Cardiac muscle cell (in vitro differentiated cells and primary cell): ENCODE results near the gene CLK2. TPM values are rescaled to one million over a fixed set of nuclear protein-coding genes. Genes with fewer than 3 reads are reported as not detected.
"Not testable (repeated sequence)": the region's sequence is repeated elsewhere in the genome, so short reads cannot be mapped to it uniquely, and the experiment has no call there.

Experiments used
- DNase-seq, 2 donors: peaks; one replicate each; pipeline versions ENCODE4 v3.0.0 to v3.0.0-alpha.2; 2010 to 2017; ENCODE audit warnings: low read depth in 1 of 2, low spot score in 1 of 2
- H3K27ac ChIP-seq: fragments of 200-600 bp; sonication (generic); 2 replicates; pipeline ENCODE4 v1.5.1; 2016
- H3K27me3 ChIP-seq: fragments of 200-600 bp; sonication (generic); 2 replicates; pipeline ENCODE4 v1.6.0; 2016; ENCODE audit warnings: control low read depth
- H3K36me3 ChIP-seq: fragments of 200-600 bp; sonication (generic); 2 replicates; pipeline ENCODE4 v1.5.1; 2016; ENCODE audit warnings: control low read depth
- H3K4me1 ChIP-seq: fragments of 200-600 bp; sonication (generic); 2 replicates; pipeline ENCODE4 v1.8.1; 2017; ENCODE audit warnings: low read depth, mild to moderate bottlenecking, mixed run types
- H3K4me3 ChIP-seq: fragments of 200-600 bp; sonication (generic); 2 replicates; pipeline ENCODE4 v1.5.1; 2016; ENCODE audit warnings: mild to moderate bottlenecking
- H3K9me3 ChIP-seq: fragments of 200-600 bp; sonication (generic); 2 replicates; pipeline ENCODE4 v1.5.1; 2017; ENCODE audit warnings: low read depth, mild to moderate bottlenecking, control low read depth
- polyA plus RNA-seq: library from polyadenylated mRNA; unstranded; fragments of >200 nt; fragmentation: Nextera tagmentation; extraction: Ambion mirVana; gene quantifications from 2 replicates; pipeline ENCODE4 v1.2.1, GENCODE V29; 2016
- total RNA-seq: library from RNA; depleted of rRNA; stranded (reverse); fragments of >200 nt; gene quantifications from 2 replicates; pipeline ENCODE4 v1.2.3, GENCODE V29; 2016
- TF ChIP-seq, protein P1 (sequence below): IDR thresholded peaks from 2 replicates; pipeline ENCODE4 v1.5.1; 2012; ENCODE audit warnings: low read depth, mild to moderate bottlenecking, low read length

CLK2 gene
- total and polyA plus RNA-seq, 2 experiments from 2014 or later, result 57.3 to 68.5 TPM

- H3K4me3 ChIP-seq, result no peak overlapping the region
- peaks cover 3% of the 10 kb centered on the region for H3K4me1 ChIP-seq
- H3K27ac ChIP-seq, result no peak overlapping the region
- no peaks in the 10 kb centered on the region for H3K9me3 ChIP-seq
- TF ChIP-seq, protein P1, sequence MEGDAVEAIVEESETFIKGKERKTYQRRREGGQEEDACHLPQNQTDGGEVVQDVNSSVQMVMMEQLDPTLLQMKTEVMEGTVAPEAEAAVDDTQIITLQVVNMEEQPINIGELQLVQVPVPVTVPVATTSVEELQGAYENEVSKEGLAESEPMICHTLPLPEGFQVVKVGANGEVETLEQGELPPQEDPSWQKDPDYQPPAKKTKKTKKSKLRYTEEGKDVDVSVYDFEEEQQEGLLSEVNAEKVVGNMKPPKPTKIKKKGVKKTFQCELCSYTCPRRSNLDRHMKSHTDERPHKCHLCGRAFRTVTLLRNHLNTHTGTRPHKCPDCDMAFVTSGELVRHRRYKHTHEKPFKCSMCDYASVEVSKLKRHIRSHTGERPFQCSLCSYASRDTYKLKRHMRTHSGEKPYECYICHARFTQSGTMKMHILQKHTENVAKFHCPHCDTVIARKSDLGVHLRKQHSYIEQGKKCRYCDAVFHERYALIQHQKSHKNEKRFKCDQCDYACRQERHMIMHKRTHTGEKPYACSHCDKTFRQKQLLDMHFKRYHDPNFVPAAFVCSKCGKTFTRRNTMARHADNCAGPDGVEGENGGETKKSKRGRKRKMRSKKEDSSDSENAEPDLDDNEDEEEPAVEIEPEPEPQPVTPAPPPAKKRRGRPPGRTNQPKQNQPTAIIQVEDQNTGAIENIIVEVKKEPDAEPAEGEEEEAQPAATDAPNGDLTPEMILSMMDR, result no peak
- peak in 1 of 2 donors; percentile 40 for DNase-seq
- H3K27me3 ChIP-seq, result no peaks in the 10 kb centered on the region
- peaks cover 2% of the 10 kb centered on the region for H3K36me3 ChIP-seq
These were observed 30.4 kb downstream of the CLK2 start for GRCh38 chr1:155242805-155243358.

DNA sequence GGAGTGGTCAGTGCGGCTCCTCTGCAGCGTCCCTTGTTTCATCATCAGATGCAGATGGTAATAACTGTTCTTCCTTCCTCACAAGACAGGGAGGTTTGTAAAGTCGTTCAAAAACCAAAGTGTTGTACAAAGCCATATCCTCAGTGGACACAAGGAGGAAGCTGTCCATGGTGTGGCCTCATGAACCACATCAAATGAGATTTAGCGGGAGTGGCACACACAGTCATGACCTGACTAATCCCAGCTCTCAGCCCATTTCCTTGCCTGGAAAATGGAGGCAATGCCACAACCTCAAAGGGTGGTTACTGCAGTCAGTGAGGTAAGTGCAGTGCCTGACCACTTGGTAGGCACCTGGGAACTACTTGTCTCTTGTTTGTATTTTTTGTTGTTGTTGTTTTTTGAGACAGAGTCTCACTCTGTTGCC lies 31.5 kb downstream of the CLK2 start:
- Histone ChIP-seq H3K27ac (no peak overlapping the region), H3K9me3 (no peaks in the 10 kb centered on the region), H3K4me3 (no peak overlapping the region), H3K4me1 (peaks cover 3% of the 10 kb centered on the region), H3K36me3 (no peaks in the 10 kb centered on the region), H3K27me3 (no peaks in the 10 kb centered on the region)
- TF ChIP-seq, protein P1, result no peak
- DNase-seq, result no peak

DNA sequence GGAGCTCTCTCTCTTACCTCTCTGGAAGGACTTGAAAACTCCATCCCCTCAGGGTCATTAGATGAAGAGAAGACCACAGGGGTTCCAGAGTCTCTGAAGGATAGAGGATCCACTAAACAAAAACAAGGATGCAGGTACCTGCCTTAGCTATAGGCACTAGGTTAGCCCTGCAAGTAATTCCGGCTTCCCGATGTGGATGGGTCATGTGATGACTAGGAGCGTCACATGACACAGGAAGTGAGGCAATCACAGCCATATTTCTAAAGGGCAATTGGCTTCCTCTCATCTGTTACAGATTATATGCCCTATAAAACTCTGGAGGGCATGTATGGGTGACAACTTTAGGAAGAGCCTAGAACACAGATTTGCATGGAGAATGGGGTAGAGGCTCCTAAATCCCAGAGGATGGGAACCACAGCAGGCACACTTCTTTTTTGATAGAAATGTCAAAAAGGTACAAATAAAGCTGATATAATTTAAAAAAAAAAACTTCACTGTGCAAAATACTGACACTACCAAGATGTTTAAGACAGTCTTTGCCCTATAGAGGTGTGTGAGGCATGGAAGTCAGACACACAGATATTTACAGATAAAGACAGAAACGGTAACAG lies 32.1 kb downstream of the CLK2 start:
- DNase-seq, result peak; percentile 80 to 84
- peak overlapping the region; percentile 32 for H3K4me3 ChIP-seq
- H3K27me3 ChIP-seq, result no peaks in the 10 kb centered on the region
- TF ChIP-seq, protein P1, result no peak
- H3K4me1 ChIP-seq, result peaks cover 3% of the 10 kb centered on the region
- H3K36me3 ChIP-seq, result no peaks in the 10 kb centered on the region
- H3K27ac ChIP-seq, result no peak overlapping the region
- H3K9me3 ChIP-seq, result no peaks in the 10 kb centered on the region

DNA sequence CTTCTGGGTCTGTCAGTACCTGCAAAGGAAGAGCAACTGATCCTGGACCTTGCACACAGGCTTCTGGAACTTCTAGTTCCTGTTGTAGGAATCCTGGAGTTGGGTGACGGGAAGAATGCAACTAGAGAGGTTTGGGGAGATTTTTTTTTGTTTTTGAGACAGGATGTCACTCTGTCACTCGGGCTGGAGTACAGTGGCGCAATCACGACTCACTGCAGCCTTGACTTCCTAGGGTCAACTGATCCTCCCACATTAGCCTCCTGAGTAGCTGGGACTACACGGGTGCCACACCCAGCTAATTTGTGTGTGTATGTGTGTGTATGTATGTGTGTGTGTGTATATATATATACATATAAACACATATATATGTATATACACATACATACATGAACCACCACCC lies 36.9 kb downstream of the CLK2 start:
- TF ChIP-seq, protein P1, result no peak
- Histone ChIP-seq H3K4me1 (peaks cover 3% of the 10 kb centered on the region), H3K36me3 (no peaks in the 10 kb centered on the region), H3K27ac (no peak overlapping the region), H3K27me3 (no peaks in the 10 kb centered on the region), H3K4me3 (no peak overlapping the region), H3K9me3 (no peaks in the 10 kb centered on the region)
- DNase-seq, result no peak

DNA sequence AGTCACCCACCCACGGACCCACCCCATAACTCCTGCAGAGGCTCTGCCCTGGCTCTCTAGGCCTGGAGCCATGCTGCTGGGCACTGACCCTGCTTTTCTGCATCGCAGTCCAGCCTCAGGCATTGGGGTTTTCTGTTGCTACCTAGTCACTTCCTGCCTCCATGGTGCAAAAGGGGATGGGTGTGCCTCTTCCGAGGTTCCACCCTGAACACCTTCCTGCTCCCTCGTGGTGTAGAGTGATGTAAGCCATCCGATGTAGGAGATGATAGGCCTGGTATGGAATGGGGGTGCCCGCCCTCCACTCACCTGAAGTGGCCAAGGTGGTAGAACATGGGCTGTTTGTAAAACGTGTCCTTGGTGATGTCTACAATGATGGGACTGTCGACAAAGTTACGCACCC lies 37.9 kb downstream of the CLK2 start:
- H3K4me3 ChIP-seq, H3K27me3 ChIP-seq, H3K36me3 ChIP-seq, H3K9me3 ChIP-seq, H3K27ac ChIP-seq, DNase-seq, H3K4me1 ChIP-seq: not testable (repeated sequence)

- not testable (repeated sequence) for H3K4me3 ChIP-seq, H3K4me1 ChIP-seq, H3K36me3 ChIP-seq, DNase-seq, H3K9me3 ChIP-seq, H3K27ac ChIP-seq, H3K27me3 ChIP-seq
These were observed 39.8 kb downstream of the CLK2 start for GRCh38 chr1:155233502-155233901.

- H3K9me3 ChIP-seq, H3K36me3 ChIP-seq, H3K27me3 ChIP-seq, H3K4me1 ChIP-seq, H3K27ac ChIP-seq, H3K4me3 ChIP-seq: not testable (repeated sequence)
- peak in 1 of 2 donors; percentile 82 for DNase-seq
These were observed 41.0 kb downstream of the CLK2 start for GRCh38 chr1:155232001-155232978.

- H3K27me3 ChIP-seq, H3K27ac ChIP-seq, H3K36me3 ChIP-seq, H3K9me3 ChIP-seq, H3K4me1 ChIP-seq, H3K4me3 ChIP-seq, DNase-seq: not testable (repeated sequence)
These were observed 42.0 kb downstream of the CLK2 start for GRCh38 chr1:155231302-155231701.
